ENCODE data around the gene FBXO11.

GRCh38 chr2:47810850-47811249 is 95.4 kb downstream of the FBXO11 start:
- TF ChIP-seq, protein P1, sequence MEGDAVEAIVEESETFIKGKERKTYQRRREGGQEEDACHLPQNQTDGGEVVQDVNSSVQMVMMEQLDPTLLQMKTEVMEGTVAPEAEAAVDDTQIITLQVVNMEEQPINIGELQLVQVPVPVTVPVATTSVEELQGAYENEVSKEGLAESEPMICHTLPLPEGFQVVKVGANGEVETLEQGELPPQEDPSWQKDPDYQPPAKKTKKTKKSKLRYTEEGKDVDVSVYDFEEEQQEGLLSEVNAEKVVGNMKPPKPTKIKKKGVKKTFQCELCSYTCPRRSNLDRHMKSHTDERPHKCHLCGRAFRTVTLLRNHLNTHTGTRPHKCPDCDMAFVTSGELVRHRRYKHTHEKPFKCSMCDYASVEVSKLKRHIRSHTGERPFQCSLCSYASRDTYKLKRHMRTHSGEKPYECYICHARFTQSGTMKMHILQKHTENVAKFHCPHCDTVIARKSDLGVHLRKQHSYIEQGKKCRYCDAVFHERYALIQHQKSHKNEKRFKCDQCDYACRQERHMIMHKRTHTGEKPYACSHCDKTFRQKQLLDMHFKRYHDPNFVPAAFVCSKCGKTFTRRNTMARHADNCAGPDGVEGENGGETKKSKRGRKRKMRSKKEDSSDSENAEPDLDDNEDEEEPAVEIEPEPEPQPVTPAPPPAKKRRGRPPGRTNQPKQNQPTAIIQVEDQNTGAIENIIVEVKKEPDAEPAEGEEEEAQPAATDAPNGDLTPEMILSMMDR (IDR thresholded peaks at IDR 0.05): no peak
- TF ChIP-seq POLR2AphosphoS5 (IDR thresholded peaks at IDR 0.05; ENCODE audit: low read depth, low read length): no peak
- TF ChIP-seq, protein P2, sequence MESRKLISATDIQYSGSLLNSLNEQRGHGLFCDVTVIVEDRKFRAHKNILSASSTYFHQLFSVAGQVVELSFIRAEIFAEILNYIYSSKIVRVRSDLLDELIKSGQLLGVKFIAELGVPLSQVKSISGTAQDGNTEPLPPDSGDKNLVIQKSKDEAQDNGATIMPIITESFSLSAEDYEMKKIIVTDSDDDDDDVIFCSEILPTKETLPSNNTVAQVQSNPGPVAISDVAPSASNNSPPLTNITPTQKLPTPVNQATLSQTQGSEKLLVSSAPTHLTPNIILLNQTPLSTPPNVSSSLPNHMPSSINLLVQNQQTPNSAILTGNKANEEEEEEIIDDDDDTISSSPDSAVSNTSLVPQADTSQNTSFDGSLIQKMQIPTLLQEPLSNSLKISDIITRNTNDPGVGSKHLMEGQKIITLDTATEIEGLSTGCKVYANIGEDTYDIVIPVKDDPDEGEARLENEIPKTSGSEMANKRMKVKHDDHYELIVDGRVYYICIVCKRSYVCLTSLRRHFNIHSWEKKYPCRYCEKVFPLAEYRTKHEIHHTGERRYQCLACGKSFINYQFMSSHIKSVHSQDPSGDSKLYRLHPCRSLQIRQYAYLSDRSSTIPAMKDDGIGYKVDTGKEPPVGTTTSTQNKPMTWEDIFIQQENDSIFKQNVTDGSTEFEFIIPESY (IDR thresholded peaks at IDR 0.05; ENCODE audit: borderline replicate concordance, low read depth): no peak
- TF ChIP-seq, protein P3, sequence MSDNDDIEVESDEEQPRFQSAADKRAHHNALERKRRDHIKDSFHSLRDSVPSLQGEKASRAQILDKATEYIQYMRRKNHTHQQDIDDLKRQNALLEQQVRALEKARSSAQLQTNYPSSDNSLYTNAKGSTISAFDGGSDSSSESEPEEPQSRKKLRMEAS (IDR thresholded peaks at IDR 0.05; ENCODE audit: low read depth): no peak
- TF ChIP-seq, protein P4, sequence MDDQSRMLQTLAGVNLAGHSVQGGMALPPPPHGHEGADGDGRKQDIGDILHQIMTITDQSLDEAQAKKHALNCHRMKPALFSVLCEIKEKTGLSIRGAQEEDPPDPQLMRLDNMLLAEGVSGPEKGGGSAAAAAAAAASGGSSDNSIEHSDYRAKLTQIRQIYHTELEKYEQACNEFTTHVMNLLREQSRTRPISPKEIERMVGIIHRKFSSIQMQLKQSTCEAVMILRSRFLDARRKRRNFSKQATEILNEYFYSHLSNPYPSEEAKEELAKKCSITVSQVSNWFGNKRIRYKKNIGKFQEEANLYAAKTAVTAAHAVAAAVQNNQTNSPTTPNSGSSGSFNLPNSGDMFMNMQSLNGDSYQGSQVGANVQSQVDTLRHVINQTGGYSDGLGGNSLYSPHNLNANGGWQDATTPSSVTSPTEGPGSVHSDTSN (IDR thresholded peaks at IDR 0.05): no peak
- no peak for TF ChIP-seq USF2 (IDR thresholded peaks at IDR 0.05; ENCODE audit: borderline replicate concordance, low read depth, low read length)
- no peak for TF ChIP-seq REST (IDR thresholded peaks at IDR 0.05; ENCODE audit: low read depth, low read length)
- TF ChIP-seq NRF1 (IDR thresholded peaks at IDR 0.05; ENCODE audit: low read depth, low read length): no peak

Data from SK-N-SH (cell line).